Caco-2 (cell line): ENCODE data around the gene SPATA31A6. TPM values are rescaled to one million over a fixed set of nuclear protein-coding genes. Genes with fewer than 3 reads are reported as not detected.
"Not testable (repeated sequence)": the region's sequence is repeated elsewhere in the genome, so short reads cannot be mapped to it uniquely, and the experiment has no call there.

Experiments
- BruUV-seq: library from RNA; stranded (reverse); fragments of 400-500 nt; replicated peaks from 2 replicates; lab custom pipeline; 2021; lab: Mats Ljungman, UMichigan
- CTCF ChIA-PET: fragments of 300-600 bp; sonication (Branson Sonifier 250); formaldehyde crosslinking; loops from one replicate; lab custom pipeline; 2022; ENCODE audit warnings: antibody characterized with exemption; lab: Charles Lee
- POLR2A ChIA-PET: fragments of 300-600 bp; sonication (Branson Sonifier 250); formaldehyde crosslinking; loops from one replicate; lab custom pipeline; 2022; ENCODE audit warnings: antibody characterized with exemption; lab: Charles Lee
- DNase-seq, 2 experiments: peaks; one replicate each; pipeline versions ENCODE4 v3.0.0 to v3.0.0-alpha.2; 2020 to 2022
- H3K27me3 ChIP-seq: replicated peaks from 2 replicates; pipeline ENCODE4 v1.6.0; 2011; ENCODE audit warnings: low read length; ENCODE audit not compliant: control insufficient read depth, insufficient read depth
- H3K36me3 ChIP-seq: 2 replicates; pipeline ENCODE4 v1.5.1; 2011; ENCODE audit warnings: low read length; ENCODE audit not compliant: control insufficient read depth, insufficient read depth
- H3K4me1 ChIP-seq: fragments of 250-450 bp; sonication (Bioruptor Pico); 2 replicates; pipeline ENCODE4 v1.5.1; 2020; ENCODE audit warnings: mild to moderate bottlenecking
- H3K4me3 ChIP-seq: 2 replicates; pipeline ENCODE4 v1.5.1; 2011; ENCODE audit warnings: low read depth, mild to moderate bottlenecking, control low read depth, low read length
- H3K9me3 ChIP-seq: fragments of 250-450 bp; sonication (Bioruptor Pico); 2 replicates; pipeline ENCODE4 v1.5.1; 2020; ENCODE audit warnings: mild to moderate bottlenecking, moderate library complexity
- H3K27ac Mint-ChIP-seq: one replicate; pipeline ENCODE4 v1.8.0; 2022; ENCODE audit warnings: mixed read lengths; ENCODE audit not compliant: unreplicated experiment
- H3K27me3 Mint-ChIP-seq: one replicate; pipeline ENCODE4 v1.8.0; 2022; ENCODE audit warnings: mixed read lengths; ENCODE audit not compliant: insufficient read depth, unreplicated experiment
- H3K36me3 Mint-ChIP-seq: one replicate; pipeline ENCODE4 v1.8.0; 2022; ENCODE audit warnings: mild to moderate bottlenecking, mixed read lengths; ENCODE audit not compliant: insufficient read depth, unreplicated experiment
- H3K4me1 Mint-ChIP-seq: one replicate; pipeline ENCODE4 v1.8.0; 2022; ENCODE audit warnings: low read depth, mixed read lengths; ENCODE audit not compliant: unreplicated experiment
- H3K4me3 Mint-ChIP-seq: one replicate; pipeline ENCODE4 v1.8.0; 2022; ENCODE audit warnings: mild to moderate bottlenecking, moderate library complexity, mixed read lengths; ENCODE audit not compliant: unreplicated experiment
- H3K9me3 Mint-ChIP-seq: one replicate; pipeline ENCODE4 v1.8.0; 2022; ENCODE audit warnings: mixed read lengths; ENCODE audit not compliant: unreplicated experiment
- intact Hi-C: fragments of 100-400 bp; cut with micrococcal nuclease; formaldehyde crosslinking; loops from one replicate; pipeline ENCODE4 v1.10.0; 2022; ENCODE audit not compliant: unreplicated experiment
- total RNA-seq: library from RNA; stranded (reverse); gene quantifications from 2 replicates; pipeline ENCODE4 v1.2.3, GENCODE V29; 2022

SPATA31A6 gene
- total RNA-seq, 1 experiment from 2014 or later: not detected

GRCh38 chr9:42236097-42236496 lies 52.6 kb downstream of the SPATA31A6 start:
- DNase-seq, intact Hi-C loops, H3K4me3 Mint-ChIP-seq, H3K27ac Mint-ChIP-seq, H3K27me3 ChIP-seq, H3K27me3 Mint-ChIP-seq, BruUV-seq, H3K36me3 Mint-ChIP-seq, H3K4me1 ChIP-seq, H3K9me3 ChIP-seq, POLR2A ChIA-PET, H3K4me1 Mint-ChIP-seq, H3K9me3 Mint-ChIP-seq, CTCF ChIA-PET, H3K36me3 ChIP-seq, H3K4me3 ChIP-seq: not testable (repeated sequence)

- not testable (repeated sequence) for H3K27me3 Mint-ChIP-seq
Observed at GRCh38 chr9:42237381-42237780, 53.9 kb downstream of the SPATA31A6 start.

GRCh38 chr9:42238862-42239261 lies 55.4 kb downstream of the SPATA31A6 start:
- not testable (repeated sequence) for H3K4me1 ChIP-seq

More at GRCh38 chr9:42237381-42237780, 53.9 kb downstream of the SPATA31A6 start:
- H3K36me3 Mint-ChIP-seq, H3K4me3 ChIP-seq, CTCF ChIA-PET, H3K27me3 ChIP-seq, H3K4me3 Mint-ChIP-seq, H3K4me1 ChIP-seq, intact Hi-C loops, H3K4me1 Mint-ChIP-seq, DNase-seq, H3K9me3 Mint-ChIP-seq, POLR2A ChIA-PET, H3K9me3 ChIP-seq, H3K36me3 ChIP-seq, BruUV-seq, H3K27ac Mint-ChIP-seq: not testable (repeated sequence)

More at GRCh38 chr9:42238862-42239261, 55.4 kb downstream of the SPATA31A6 start:
- H3K4me3 ChIP-seq, H3K4me1 Mint-ChIP-seq, intact Hi-C loops, H3K9me3 ChIP-seq, H3K27me3 Mint-ChIP-seq, BruUV-seq, H3K36me3 ChIP-seq, POLR2A ChIA-PET, H3K27ac Mint-ChIP-seq, H3K4me3 Mint-ChIP-seq, H3K27me3 ChIP-seq, H3K36me3 Mint-ChIP-seq, H3K9me3 Mint-ChIP-seq, CTCF ChIA-PET, DNase-seq: not testable (repeated sequence)

Other genes starting within 250 kb of the SPATA31A6 start
- gene CNTNAP3B, start 54.2 kb upstream of the SPATA31A6 start, total RNA-seq: not detected in 2 replicates